GM18526 (cell line): Measurements from ENCODE around the gene CD47.

Source experiments
- POLR2A ChIP-seq: IDR thresholded peaks from 3 replicates; pipeline ENCODE4 v1.6.1; 2011; ENCODE audit not compliant: insufficient read length; ENCODE audit errors: extremely low read depth

CD47 gene

GRCh38 chr3:107995823-107996222 is 95.0 kb downstream of the CD47 start:
- TF ChIP-seq POLR2A, result no peak

- TF ChIP-seq POLR2A, result no peak
Measured at GRCh38 chr3:107994956-107995715, 95.7 kb downstream of the CD47 start.

DNA sequence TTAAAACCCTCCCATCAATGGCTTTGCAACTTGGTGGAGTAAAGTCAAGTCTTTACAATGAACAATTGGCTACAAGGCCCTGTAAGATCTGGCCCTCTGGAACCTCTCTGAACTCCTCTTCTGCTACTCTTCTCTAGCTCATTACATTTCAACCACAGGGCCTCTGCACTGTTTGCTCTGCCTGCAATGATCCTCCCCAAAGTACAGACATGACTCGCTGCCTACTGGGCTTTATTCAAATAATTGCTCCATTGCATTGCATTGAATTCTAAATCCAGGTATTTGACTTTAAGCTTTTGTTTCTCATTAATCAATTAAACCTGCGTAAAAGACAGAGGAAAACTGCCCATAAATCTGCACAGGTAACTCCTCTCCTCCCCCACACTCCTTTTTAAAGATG is 96.7 kb downstream of the CD47 start:
- TF ChIP-seq POLR2A, result no peak

GRCh38 chr3:107993771-107994170 is 97.1 kb downstream of the CD47 start:
- no peak for TF ChIP-seq POLR2A
